Mammary epithelial cell (primary cell): ENCODE data around the gene ELOB.

Source experiments
- EZH2 ChIP-seq: IDR thresholded peaks from 2 replicates; pipeline ENCODE4 v1.6.1; 2012; ENCODE audit warnings: low read length, inconsistent platforms, borderline replicate concordance
- TF ChIP-seq, protein P1 (sequence below), 2 donors: IDR thresholded peaks in 1 of 2; conservative IDR thresholded peaks in 1 of 2; 2 replicates each; pipeline ENCODE4 v1.5.1; 2011 to 2012; ENCODE audit warnings: inconsistent platforms in 2 of 2, low read length in 2 of 2, mild to moderate bottlenecking in 2 of 2, control low read depth in 1 of 2, low read depth in 1 of 2; ENCODE audit not compliant: insufficient read depth in 1 of 2; ENCODE audit errors: extremely low read depth in 1 of 2

DNA sequence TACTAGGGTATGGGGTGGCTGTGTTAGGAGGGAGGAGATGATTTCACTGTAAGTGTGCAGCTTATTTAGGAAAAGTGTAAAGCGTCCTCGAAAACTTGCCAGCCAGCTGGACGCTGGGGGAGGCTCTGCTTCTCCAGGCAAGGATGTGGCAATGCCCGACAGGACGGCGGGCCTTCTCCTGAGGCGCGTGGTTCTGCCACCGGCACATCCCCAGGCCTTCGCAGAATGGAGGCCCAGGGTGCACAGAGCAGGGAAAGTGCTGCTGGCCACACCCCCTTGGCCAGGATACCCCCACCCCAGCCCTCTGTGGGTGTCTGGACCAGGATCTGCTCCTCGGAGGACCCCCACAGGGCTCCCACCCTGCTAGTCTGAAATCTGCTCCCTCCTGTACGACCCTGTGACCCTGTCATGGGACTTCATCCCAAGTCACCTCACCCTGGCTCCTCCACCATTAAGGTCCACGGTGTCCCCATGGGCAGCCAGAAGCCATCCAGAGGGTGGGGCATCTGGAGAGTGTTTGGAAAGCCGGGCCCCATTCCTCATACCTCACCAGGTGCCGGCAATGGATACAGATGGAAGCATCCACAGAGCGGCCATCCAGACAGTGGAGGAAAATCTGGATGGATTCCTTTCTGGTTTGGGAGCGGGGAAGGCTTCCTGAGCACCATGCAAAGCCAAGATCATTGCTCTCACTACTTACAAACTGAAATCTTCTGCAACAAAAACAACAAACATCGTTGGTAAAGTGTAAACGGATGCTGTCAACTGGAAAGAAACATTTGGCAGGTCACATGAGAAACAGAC is 33.9 kb downstream of the ELOB start:
- TF ChIP-seq, protein P1, sequence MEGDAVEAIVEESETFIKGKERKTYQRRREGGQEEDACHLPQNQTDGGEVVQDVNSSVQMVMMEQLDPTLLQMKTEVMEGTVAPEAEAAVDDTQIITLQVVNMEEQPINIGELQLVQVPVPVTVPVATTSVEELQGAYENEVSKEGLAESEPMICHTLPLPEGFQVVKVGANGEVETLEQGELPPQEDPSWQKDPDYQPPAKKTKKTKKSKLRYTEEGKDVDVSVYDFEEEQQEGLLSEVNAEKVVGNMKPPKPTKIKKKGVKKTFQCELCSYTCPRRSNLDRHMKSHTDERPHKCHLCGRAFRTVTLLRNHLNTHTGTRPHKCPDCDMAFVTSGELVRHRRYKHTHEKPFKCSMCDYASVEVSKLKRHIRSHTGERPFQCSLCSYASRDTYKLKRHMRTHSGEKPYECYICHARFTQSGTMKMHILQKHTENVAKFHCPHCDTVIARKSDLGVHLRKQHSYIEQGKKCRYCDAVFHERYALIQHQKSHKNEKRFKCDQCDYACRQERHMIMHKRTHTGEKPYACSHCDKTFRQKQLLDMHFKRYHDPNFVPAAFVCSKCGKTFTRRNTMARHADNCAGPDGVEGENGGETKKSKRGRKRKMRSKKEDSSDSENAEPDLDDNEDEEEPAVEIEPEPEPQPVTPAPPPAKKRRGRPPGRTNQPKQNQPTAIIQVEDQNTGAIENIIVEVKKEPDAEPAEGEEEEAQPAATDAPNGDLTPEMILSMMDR (conservative IDR thresholded peaks at IDR 0.05 in 1 of 2, IDR thresholded peaks at IDR 0.05 in 1 of 2; ENCODE audit: extremely low read depth in 1 of 2, insufficient read depth in 1 of 2, low read depth in 1 of 2, low read length in 2 of 2): no peak
- no peak for TF ChIP-seq EZH2
